GM10266 (cell line): Measurements from ENCODE around the gene TEX50.
"Not testable (repeated sequence)": the region's sequence is repeated elsewhere in the genome, so short reads cannot be mapped to it uniquely, and the experiment has no call there.

Experiments
- DNase-seq: peaks from one replicate; pipeline ENCODE4 v3.0.0; 2012; ENCODE audit errors: extremely low spot score
- CTCF ChIP-seq: IDR thresholded peaks from 2 replicates; pipeline ENCODE4 v1.5.1; 2012; ENCODE audit warnings: mild to moderate bottlenecking, low read depth; ENCODE audit not compliant: control insufficient read depth, insufficient read depth; ENCODE audit errors: missing control alignments

TEX50 gene

GRCh38 chr1:173635116-173635515, at the start of gene TEX50:
Gene TEX50, plus strand, starts transcription at chr1:173635338. Its CDS starts 184 bp downstream, at chr1:173635522.
- no peak for TF ChIP-seq CTCF
- DNase-seq = no peak

GRCh38 chr1:173590557-173590956, 44.6 kb upstream of the TEX50 start:
- TF ChIP-seq CTCF = no peak
- DNase-seq = no peak

- not testable (repeated sequence) for DNase-seq
These were observed 44.0 kb upstream of the TEX50 start for GRCh38 chr1:173591138-173591537.

- no peak for TF ChIP-seq CTCF
- no peak for DNase-seq
These were observed 38.9 kb upstream of the TEX50 start for GRCh38 chr1:173596097-173596825.

- TF ChIP-seq CTCF = no peak
- DNase-seq = no peak
These were observed 33.5 kb upstream of the TEX50 start for GRCh38 chr1:173601588-173601987.

- no peak for TF ChIP-seq CTCF
These were observed 32.0 kb upstream of the TEX50 start, which contains the start of gene SLC9C2 for GRCh38 chr1:173603056-173603591. Gene SLC9C2, minus strand, starts transcription at chr1:173603072. Its CDS starts 1,296 bp downstream, at chr1:173601776.

GRCh38 chr1:173608503-173609216, 26.5 kb upstream of the TEX50 start:
- TF ChIP-seq CTCF = no peak
- no peak for DNase-seq

More at GRCh38 chr1:173603056-173603591, 32.0 kb upstream of the TEX50 start, which contains the start of gene SLC9C2:
- no peak for DNase-seq

- DNase-seq = not testable (repeated sequence)
These were observed 22.1 kb upstream of the TEX50 start for GRCh38 chr1:173613086-173613485.
